ENCODE data around the gene LARGE1. TPM values are rescaled to one million over a fixed set of nuclear protein-coding genes. Genes with fewer than 3 reads are reported as not detected.

LARGE1 gene
- total RNA-seq, 2 donors from 2014 or later, result 29.5 to 42.1 TPM

- Histone ChIP-seq H3K4me1 (ENCODE audit: control insufficient read depth in 1 of 2, low read depth in 2 of 2) (peaks cover 0 to 17% of the 10 kb centered on the region in 2 donors), H3K4me3 (no peak overlapping the region), H3K27ac (no peak overlapping the region), H3K36me3 (no peaks in the 10 kb centered on the region), H3K27me3 (replicated peaks; ENCODE audit: insufficient read depth) (no peaks in the 10 kb centered on the region), H3K9me3 (no peaks in the 10 kb centered on the region)
- ATAC-seq (ENCODE audit: insufficient number of reproducible peaks, low FRiP score, low read depth), result no peak
- TF ChIP-seq CTCF (IDR thresholded peaks at IDR 0.05), result no peak
- DNase-seq (ENCODE audit: low spot score), result no peak
Observed at GRCh38 chr22:33474587-33474986, 445.7 kb downstream of the LARGE1 start.

GRCh38 chr22:33472462-33473344, 447.6 kb downstream of the LARGE1 start:
- no peak overlapping the region for H3K27ac ChIP-seq
- H3K36me3 ChIP-seq, result no peaks in the 10 kb centered on the region
- no peaks in the 10 kb centered on the region for H3K27me3 ChIP-seq (replicated peaks; ENCODE audit: insufficient read depth)
- ATAC-seq (ENCODE audit: insufficient number of reproducible peaks, low FRiP score, low read depth) (no peak), DNase-seq (ENCODE audit: low spot score) (no peak)
- H3K9me3 ChIP-seq, result no peaks in the 10 kb centered on the region
- TF ChIP-seq CTCF (IDR thresholded peaks at IDR 0.05), result no peak
- peaks cover 0 to 12% of the 10 kb centered on the region in 2 donors for H3K4me1 ChIP-seq (ENCODE audit: control insufficient read depth in 1 of 2, low read depth in 2 of 2)
- H3K4me3 ChIP-seq, result no peak overlapping the region

GRCh38 chr22:33470456-33470855, 449.8 kb downstream of the LARGE1 start:
- Histone ChIP-seq H3K36me3 (no peaks in the 10 kb centered on the region), H3K27ac (no peak overlapping the region), H3K27me3 (replicated peaks; ENCODE audit: insufficient read depth) (no peaks in the 10 kb centered on the region), H3K9me3 (no peaks in the 10 kb centered on the region), H3K4me1 (ENCODE audit: control insufficient read depth in 1 of 2, low read depth in 2 of 2) (no peaks in the 10 kb centered on the region), H3K4me3 (no peak overlapping the region)
- DNase-seq (ENCODE audit: low spot score), result no peak
- no peak for ATAC-seq (ENCODE audit: insufficient number of reproducible peaks, low FRiP score, low read depth)
- no peak for TF ChIP-seq CTCF (IDR thresholded peaks at IDR 0.05)

- Histone ChIP-seq H3K9me3 (no peaks in the 10 kb centered on the region), H3K27me3 (replicated peaks; ENCODE audit: insufficient read depth) (no peaks in the 10 kb centered on the region), H3K4me3 (no peak overlapping the region), H3K4me1 (ENCODE audit: control insufficient read depth in 1 of 2, low read depth in 2 of 2) (no peaks in the 10 kb centered on the region), H3K27ac (no peak overlapping the region), H3K36me3 (no peaks in the 10 kb centered on the region)
- DNase-seq (ENCODE audit: low spot score) (no peak), ATAC-seq (ENCODE audit: insufficient number of reproducible peaks, low FRiP score, low read depth) (no peak)
- TF ChIP-seq CTCF (IDR thresholded peaks at IDR 0.05), result no peak
Observed at GRCh38 chr22:33467620-33468095, 452.6 kb downstream of the LARGE1 start.

- Histone ChIP-seq H3K9me3 (no peaks in the 10 kb centered on the region), H3K27me3 (replicated peaks; ENCODE audit: insufficient read depth) (no peaks in the 10 kb centered on the region), H3K27ac (no peak overlapping the region), H3K36me3 (no peaks in the 10 kb centered on the region), H3K4me3 (no peak overlapping the region), H3K4me1 (ENCODE audit: control insufficient read depth in 1 of 2, low read depth in 2 of 2) (no peaks in the 10 kb centered on the region)
- no peak for TF ChIP-seq CTCF (IDR thresholded peaks at IDR 0.05)
- ATAC-seq (ENCODE audit: insufficient number of reproducible peaks, low FRiP score, low read depth) (no peak), DNase-seq (ENCODE audit: low spot score) (no peak)
Observed at GRCh38 chr22:33467080-33467479, 453.2 kb downstream of the LARGE1 start.
